ENCODE data around the gene SYP.
A peak's percentile ranks its signal among the peaks of the same experiment; 100 is the strongest.

The SYP gene

DNA sequence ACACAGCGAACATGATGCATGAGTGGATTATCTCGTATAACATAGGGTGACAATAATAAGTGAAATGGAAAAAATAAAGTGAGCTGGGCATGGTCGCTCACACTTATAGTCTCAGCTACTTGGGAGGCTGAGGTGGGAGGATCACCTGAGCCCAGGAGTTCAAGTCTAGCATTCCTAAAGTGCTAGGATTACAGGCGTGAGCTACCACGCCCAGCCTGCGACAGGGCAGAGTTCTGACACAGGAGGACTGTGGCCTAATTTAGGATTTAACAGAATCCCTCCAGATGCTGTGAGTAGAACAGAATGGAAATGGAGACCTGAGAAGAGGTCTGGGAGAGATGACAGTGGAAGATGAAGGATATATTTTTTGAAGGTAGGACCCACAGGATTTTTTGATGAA lies 10.4 kb downstream of the SYP start:
- TF ChIP-seq, protein P1, sequence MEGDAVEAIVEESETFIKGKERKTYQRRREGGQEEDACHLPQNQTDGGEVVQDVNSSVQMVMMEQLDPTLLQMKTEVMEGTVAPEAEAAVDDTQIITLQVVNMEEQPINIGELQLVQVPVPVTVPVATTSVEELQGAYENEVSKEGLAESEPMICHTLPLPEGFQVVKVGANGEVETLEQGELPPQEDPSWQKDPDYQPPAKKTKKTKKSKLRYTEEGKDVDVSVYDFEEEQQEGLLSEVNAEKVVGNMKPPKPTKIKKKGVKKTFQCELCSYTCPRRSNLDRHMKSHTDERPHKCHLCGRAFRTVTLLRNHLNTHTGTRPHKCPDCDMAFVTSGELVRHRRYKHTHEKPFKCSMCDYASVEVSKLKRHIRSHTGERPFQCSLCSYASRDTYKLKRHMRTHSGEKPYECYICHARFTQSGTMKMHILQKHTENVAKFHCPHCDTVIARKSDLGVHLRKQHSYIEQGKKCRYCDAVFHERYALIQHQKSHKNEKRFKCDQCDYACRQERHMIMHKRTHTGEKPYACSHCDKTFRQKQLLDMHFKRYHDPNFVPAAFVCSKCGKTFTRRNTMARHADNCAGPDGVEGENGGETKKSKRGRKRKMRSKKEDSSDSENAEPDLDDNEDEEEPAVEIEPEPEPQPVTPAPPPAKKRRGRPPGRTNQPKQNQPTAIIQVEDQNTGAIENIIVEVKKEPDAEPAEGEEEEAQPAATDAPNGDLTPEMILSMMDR (IDR thresholded peaks at IDR 0.05; ENCODE audit: low read depth, low read length, missing control alignments), result no peak
- in situ Hi-C loops (cut with HindIII; ENCODE audit: low sequenced_read_pairs), result no loop called here
- peak overlapping the region; percentile 40 for H3K4me3 ChIP-seq (ENCODE audit: low read depth, low read length)
- DNase-seq (ENCODE audit: low read depth), result no peak

DNA sequence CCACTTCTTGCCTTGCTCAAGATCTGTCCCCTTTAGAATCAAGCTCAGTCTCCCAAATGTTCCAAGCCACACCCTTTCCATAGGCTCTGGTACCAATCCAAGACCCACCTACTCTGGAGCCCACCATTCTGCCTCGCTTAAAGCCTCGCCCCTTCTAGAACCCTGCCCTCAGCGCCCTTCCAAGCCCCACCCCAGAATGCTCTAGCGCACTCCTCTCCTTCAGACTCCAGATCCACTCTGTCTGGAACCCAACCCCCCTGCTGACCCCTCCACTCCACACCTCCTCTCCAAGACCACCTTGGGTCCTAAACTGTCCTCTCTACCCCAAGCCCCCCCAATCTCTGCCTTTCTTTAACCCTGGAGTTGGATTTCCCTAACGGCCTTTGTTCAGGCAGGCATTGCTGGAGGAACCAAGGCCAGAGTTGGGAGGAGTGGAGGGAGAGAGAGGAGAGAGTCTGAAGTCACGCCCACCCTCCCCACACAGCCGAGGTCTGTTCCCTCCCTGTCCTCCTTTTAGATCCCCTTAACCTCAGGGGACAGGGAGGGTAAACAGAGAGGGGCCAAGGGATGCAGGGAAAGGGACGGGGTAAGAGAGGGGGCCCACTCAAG lies 11.4 kb downstream of the SYP start:
- no peak overlapping the region for H3K4me3 ChIP-seq (ENCODE audit: low read depth, low read length)
- TF ChIP-seq, protein P1 (IDR thresholded peaks at IDR 0.05; ENCODE audit: low read depth, low read length, missing control alignments), result no peak
- in situ Hi-C loops (cut with HindIII; ENCODE audit: low sequenced_read_pairs), result no loop called here
- DNase-seq (ENCODE audit: low read depth), result no peak

- no peak for DNase-seq (ENCODE audit: low read depth)
- no peak overlapping the region for H3K4me3 ChIP-seq (ENCODE audit: low read depth, low read length)
- in situ Hi-C loops (cut with HindIII; ENCODE audit: low sequenced_read_pairs), result no loop called here
- TF ChIP-seq, protein P1 (IDR thresholded peaks at IDR 0.05; ENCODE audit: low read depth, low read length, missing control alignments), result no peak
Measured at GRCh38 chrX:49187526-49187925, 12.5 kb downstream of the SYP start.

- no peak for DNase-seq (ENCODE audit: low read depth)
- TF ChIP-seq, protein P1 (IDR thresholded peaks at IDR 0.05; ENCODE audit: low read depth, low read length, missing control alignments), result no peak
- H3K4me3 ChIP-seq (ENCODE audit: low read depth, low read length), result no peak overlapping the region
- in situ Hi-C loops (cut with HindIII; ENCODE audit: low sequenced_read_pairs), result no loop called here
Measured at GRCh38 chrX:49187028-49187394, 13.0 kb downstream of the SYP start.

DNA sequence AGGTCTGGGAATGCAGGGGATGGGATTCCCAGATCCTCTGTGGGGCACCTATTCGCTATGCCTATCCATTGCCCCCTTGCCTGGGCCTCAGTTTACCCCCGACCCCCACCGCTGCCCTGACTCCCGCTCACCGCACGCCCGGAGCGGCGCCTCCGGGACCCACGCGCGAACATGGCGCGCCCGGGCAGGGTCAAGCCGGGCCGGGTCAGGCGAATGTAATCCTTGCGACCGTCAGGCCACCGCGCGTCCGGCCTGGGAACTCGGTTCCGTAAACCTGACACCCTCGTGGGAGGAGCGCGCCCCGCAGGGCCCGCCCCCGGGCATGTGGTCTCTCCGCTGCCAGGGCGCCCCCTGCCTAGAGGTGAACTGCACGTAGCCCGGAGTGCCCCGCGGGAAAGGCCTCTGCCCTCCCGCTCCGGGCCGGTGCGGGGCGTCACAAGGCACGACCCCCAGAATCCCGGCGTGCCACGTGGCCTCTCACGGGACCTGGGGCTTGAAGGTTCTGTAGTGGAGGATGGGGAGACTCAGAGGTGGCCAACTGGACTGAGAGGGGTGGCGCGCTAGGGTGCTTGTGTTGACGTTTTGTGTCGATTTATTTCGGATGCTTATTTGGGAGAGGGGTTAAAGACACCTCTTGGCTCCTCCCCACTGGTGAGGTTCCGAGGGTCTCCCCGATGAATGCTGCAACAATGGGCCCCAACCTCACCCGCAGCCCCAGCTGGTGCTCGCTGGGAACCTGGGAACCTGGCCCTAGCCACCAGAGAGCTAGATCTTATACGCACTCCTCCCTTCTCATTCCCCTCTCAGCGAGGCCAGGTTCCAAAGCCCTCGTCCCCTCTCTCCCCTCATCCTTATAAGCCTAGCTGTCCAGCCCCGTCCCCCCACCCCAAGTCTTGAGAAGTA lies 13.6 kb downstream of the SYP start, which contains the start of gene PRICKLE3:
Gene PRICKLE3 (minus strand): TSS at position 249 of the 903 bp plus-strand sequence. CDS start 76 bp downstream, at position 173.
- H3K4me3 ChIP-seq (ENCODE audit: low read depth, low read length), result peak within 1 kb of the TSS; percentile 55
- no peak for DNase-seq (ENCODE audit: low read depth)
- in situ Hi-C loops (cut with HindIII; ENCODE audit: low sequenced_read_pairs), result no loop called here
- TF ChIP-seq, protein P1 (IDR thresholded peaks at IDR 0.05; ENCODE audit: low read depth, low read length, missing control alignments), result no peak

- peak overlapping the region; percentile 55 for H3K4me3 ChIP-seq (ENCODE audit: low read depth, low read length)
- TF ChIP-seq, protein P1 (IDR thresholded peaks at IDR 0.05; ENCODE audit: low read depth, low read length, missing control alignments), result no peak
- peak; percentile 58 for DNase-seq (ENCODE audit: low read depth)
- in situ Hi-C loops (cut with HindIII; ENCODE audit: low sequenced_read_pairs), result no loop called here
Measured at GRCh38 chrX:49184294-49185281, 15.4 kb downstream of the SYP start.
